ENCODE measurements around the gene NDUFS6. TPM values are rescaled to one million over a fixed set of nuclear protein-coding genes. Genes with fewer than 3 reads are reported as not detected.

Gene NDUFS6
- total RNA-seq, 1 donor from 2014 or later: 69.2 TPM

DNA sequence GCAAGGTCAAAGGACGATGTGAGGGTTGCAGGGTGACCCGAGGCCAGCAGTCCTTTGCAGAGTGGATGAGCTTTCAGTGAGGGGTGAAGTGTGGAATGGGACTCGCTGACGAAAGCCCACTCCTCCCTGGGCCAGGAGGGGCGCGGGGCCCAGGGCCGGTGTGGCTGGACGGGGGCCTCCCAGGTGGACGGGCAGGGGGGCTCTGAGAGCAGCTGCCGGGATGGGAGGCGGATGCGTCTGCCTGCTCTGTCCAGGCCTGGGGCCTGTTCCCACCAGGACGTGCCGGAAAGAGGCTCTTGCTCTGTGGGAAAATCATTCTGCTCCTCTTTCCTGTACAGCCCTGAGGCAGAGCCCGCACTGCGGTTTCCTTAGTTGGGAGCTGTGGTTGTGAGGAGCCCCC is 57.2 kb downstream of the NDUFS6 start:
- no peaks in the 10 kb centered on the region for H3K36me3 ChIP-seq (ENCODE audit: control insufficient read depth, insufficient read depth, low read length)
- no peak overlapping the region for H3K4me3 ChIP-seq (ENCODE audit: low read depth, low read length)
- TF ChIP-seq, protein P1, sequence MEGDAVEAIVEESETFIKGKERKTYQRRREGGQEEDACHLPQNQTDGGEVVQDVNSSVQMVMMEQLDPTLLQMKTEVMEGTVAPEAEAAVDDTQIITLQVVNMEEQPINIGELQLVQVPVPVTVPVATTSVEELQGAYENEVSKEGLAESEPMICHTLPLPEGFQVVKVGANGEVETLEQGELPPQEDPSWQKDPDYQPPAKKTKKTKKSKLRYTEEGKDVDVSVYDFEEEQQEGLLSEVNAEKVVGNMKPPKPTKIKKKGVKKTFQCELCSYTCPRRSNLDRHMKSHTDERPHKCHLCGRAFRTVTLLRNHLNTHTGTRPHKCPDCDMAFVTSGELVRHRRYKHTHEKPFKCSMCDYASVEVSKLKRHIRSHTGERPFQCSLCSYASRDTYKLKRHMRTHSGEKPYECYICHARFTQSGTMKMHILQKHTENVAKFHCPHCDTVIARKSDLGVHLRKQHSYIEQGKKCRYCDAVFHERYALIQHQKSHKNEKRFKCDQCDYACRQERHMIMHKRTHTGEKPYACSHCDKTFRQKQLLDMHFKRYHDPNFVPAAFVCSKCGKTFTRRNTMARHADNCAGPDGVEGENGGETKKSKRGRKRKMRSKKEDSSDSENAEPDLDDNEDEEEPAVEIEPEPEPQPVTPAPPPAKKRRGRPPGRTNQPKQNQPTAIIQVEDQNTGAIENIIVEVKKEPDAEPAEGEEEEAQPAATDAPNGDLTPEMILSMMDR (IDR thresholded peaks at IDR 0.05; ENCODE audit: insufficient read depth, low read length, poor library complexity, severe bottlenecking): no peak
- peaks cover 11% of the 10 kb centered on the region for H3K27me3 ChIP-seq (ENCODE audit: control insufficient read depth, insufficient read depth, low read length)
- DNase-seq (ENCODE audit: low read depth): no peak

DNA sequence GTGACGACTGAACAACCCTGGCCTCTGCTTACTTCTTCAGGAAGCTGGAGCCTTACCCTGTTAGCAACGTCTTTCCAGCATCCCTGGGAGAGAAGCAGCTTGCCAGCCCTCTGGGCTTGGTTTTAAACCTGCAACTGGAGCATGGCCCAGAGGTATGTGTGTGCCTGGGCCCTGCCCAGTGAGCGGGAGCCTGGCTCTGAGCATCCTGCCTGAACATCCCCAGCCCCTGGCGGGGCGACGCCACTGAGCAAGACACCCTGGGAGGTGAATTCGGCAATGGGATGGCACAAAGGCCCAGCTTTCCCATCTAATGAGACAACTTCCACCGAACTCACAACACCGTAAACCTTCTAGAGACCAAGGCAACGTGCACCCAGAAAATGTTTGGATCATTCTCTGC is 57.9 kb downstream of the NDUFS6 start:
- Histone ChIP-seq H3K27me3 (ENCODE audit: control insufficient read depth, insufficient read depth, low read length) (peaks cover 10% of the 10 kb centered on the region), H3K36me3 (ENCODE audit: control insufficient read depth, insufficient read depth, low read length) (no peaks in the 10 kb centered on the region), H3K4me3 (ENCODE audit: low read depth, low read length) (no peak overlapping the region)
- TF ChIP-seq, protein P1 (IDR thresholded peaks at IDR 0.05; ENCODE audit: insufficient read depth, low read length, poor library complexity, severe bottlenecking): no peak
- DNase-seq (ENCODE audit: low read depth): no peak

DNA sequence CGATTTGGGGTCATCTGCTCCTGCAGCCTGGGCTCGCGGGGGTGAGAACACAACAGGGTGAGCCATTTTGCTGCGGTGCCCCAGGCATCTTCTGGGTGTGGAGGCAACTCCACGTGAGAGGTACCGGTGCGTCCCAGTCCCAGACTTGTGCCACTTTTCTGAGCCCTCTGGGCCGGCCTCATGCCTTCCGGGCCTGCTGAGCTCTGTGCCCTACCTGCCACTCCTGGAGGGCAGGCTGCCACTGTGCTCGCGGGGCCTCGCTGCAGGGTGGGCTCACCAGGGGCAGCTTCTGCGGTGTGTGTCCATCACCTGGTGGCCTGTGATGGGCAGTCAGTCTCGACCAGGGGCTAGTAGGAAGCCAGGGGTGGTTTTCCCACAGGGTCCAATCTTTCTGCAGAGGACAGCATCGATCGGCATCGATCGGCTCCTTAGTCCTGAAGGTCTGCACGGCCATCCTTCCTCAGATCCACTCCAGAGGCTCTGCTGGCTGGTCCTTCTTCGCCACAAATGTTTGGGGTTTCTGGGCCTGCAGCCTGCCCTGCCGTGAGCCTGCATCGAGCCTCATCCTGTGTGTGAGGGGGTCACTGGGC is 58.9 kb downstream of the NDUFS6 start:
- TF ChIP-seq, protein P1 (IDR thresholded peaks at IDR 0.05; ENCODE audit: insufficient read depth, low read length, poor library complexity, severe bottlenecking): no peak
- no peak for DNase-seq (ENCODE audit: low read depth)
- Histone ChIP-seq H3K36me3 (ENCODE audit: control insufficient read depth, insufficient read depth, low read length) (no peaks in the 10 kb centered on the region), H3K27me3 (ENCODE audit: control insufficient read depth, insufficient read depth, low read length) (peaks cover 11% of the 10 kb centered on the region), H3K4me3 (ENCODE audit: low read depth, low read length) (no peak overlapping the region)

DNA sequence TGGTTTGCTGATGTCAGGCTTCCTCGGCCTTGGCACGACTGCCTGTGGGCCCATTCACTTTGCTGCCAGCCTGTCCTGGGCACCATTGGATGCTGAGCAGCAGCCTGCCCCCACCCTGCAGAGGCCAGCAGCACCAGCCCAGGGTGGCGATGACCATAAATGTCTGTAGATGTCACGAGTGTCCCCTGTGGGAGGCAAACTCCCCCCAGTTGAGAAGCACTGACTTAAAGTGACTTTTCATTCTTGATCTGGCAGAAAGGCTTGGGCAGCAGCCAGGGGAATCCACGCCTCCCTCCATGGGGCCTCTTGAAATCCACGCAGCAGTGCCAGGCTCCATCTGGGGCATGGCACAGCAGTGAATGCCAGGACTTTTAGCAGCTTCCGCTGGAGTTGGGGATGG is 59.7 kb downstream of the NDUFS6 start:
- no peak overlapping the region for H3K4me3 ChIP-seq (ENCODE audit: low read depth, low read length)
- no peaks in the 10 kb centered on the region for H3K36me3 ChIP-seq (ENCODE audit: control insufficient read depth, insufficient read depth, low read length)
- TF ChIP-seq, protein P1 (IDR thresholded peaks at IDR 0.05; ENCODE audit: insufficient read depth, low read length, poor library complexity, severe bottlenecking): no peak
- no peak for DNase-seq (ENCODE audit: low read depth)
- peaks cover 11% of the 10 kb centered on the region for H3K27me3 ChIP-seq (ENCODE audit: control insufficient read depth, insufficient read depth, low read length)

DNA sequence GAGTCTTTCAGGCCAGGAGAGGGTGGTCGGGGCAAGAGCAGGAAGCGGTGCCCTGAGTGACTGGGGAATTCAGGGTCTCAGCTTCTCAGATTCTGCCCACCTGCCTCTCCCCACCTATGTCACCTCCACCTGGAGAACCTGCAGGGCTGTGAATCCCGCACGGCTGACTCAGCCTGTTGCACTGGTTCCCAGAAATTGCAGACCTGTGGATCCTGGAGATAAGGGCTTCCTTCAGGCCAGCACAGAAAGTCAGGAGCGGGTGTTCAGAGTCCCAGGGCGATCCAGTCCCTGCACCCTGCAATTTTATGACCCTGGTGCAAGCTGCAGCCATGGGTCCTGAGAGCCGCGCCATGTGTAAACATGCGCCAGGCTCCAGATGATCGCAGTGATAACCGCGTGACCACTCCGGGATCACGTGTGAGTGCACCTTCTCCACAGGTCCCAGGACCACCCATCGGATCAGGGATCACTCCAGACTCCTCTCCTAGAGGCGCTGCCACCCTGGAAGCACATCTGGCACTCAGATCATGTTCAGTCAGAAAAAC is 63.8 kb downstream of the NDUFS6 start:
- no peak for DNase-seq (ENCODE audit: low read depth)
- H3K36me3 ChIP-seq (ENCODE audit: control insufficient read depth, insufficient read depth, low read length): no peaks in the 10 kb centered on the region
- peaks cover 31% of the 10 kb centered on the region for H3K27me3 ChIP-seq (ENCODE audit: control insufficient read depth, insufficient read depth, low read length)
- TF ChIP-seq, protein P1 (IDR thresholded peaks at IDR 0.05; ENCODE audit: insufficient read depth, low read length, poor library complexity, severe bottlenecking): no peak
- no peak overlapping the region for H3K4me3 ChIP-seq (ENCODE audit: low read depth, low read length)

DNA sequence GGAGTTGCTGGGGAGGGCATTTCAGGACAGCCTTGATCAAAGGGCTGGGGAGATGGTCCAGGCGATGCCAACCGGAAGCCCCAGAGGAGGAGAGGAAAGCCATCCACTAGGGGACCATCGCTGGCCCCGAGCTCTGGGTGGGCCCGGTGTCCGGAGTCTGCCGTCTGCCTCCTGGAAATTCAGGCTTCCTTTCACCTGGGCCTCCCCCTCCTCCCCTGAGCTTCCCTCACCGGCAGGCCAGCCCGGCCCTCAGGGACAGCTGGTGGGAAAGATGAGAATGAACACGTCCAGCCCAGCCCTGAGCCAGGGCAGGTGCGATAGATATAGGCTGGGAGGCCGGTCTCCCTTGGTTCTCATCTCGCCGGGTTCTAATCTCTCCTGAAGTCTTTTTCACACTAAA is 64.3 kb downstream of the NDUFS6 start:
- DNase-seq (ENCODE audit: low read depth): no peak
- H3K36me3 ChIP-seq (ENCODE audit: control insufficient read depth, insufficient read depth, low read length): no peaks in the 10 kb centered on the region
- TF ChIP-seq, protein P1 (IDR thresholded peaks at IDR 0.05; ENCODE audit: insufficient read depth, low read length, poor library complexity, severe bottlenecking): no peak
- peaks cover 31% of the 10 kb centered on the region for H3K27me3 ChIP-seq (ENCODE audit: control insufficient read depth, insufficient read depth, low read length)
- no peak overlapping the region for H3K4me3 ChIP-seq (ENCODE audit: low read depth, low read length)
